BLaER1 (cell line): ENCODE results near the gene MCRS1.

Experiments
- H3K27ac ChIP-seq: shearing (Covaris generic); formaldehyde crosslinking; 2 replicates; pipeline ENCODE4 v1.8.1; 2022
- H3K27me3 ChIP-seq: shearing (Covaris generic); formaldehyde crosslinking; 2 replicates; pipeline ENCODE4 v1.8.1; 2022
- H3K36me3 ChIP-seq: shearing (Covaris generic); formaldehyde crosslinking; 2 replicates; pipeline ENCODE4 v1.8.1; 2022
- H3K4me1 ChIP-seq: shearing (Covaris generic); formaldehyde crosslinking; 2 replicates; pipeline ENCODE4 v1.8.1; 2022
- H3K4me2 ChIP-seq: shearing (Covaris generic); formaldehyde crosslinking; 2 replicates; pipeline ENCODE4 v1.8.1; 2022
- H3K4me3 ChIP-seq: shearing (Covaris generic); formaldehyde crosslinking; 2 replicates; pipeline ENCODE4 v1.8.1; 2022
- H3K9ac ChIP-seq: shearing (Covaris generic); formaldehyde crosslinking; 2 replicates; pipeline ENCODE4 v1.8.1; 2022
- H3K9me3 ChIP-seq: shearing (Covaris generic); formaldehyde crosslinking; 2 replicates; pipeline ENCODE4 v1.8.1; 2022
- H4K20me1 ChIP-seq: shearing (Covaris generic); formaldehyde crosslinking; 2 replicates; pipeline ENCODE4 v1.8.1; 2022
- Cebpa-rat ChIP-seq: shearing (Covaris generic); IDR thresholded peaks from 2 replicates; pipeline ENCODE4 v1.8.1; 2022

Gene MCRS1

GRCh38 chr12:49583366-49584094, 15.6 kb upstream of the MCRS1 start:
- H3K27ac ChIP-seq = no peak overlapping the region
- H3K36me3 ChIP-seq = peaks cover 38% of the 10 kb centered on the region
- no peaks in the 10 kb centered on the region for H3K27me3 ChIP-seq
- no peak for TF ChIP-seq Cebpa-rat
- H3K9ac ChIP-seq = 0 out of 2 replicates have a peak overlapping the region, but pooled peaks have one; percentile 64
- H3K4me2 ChIP-seq = peak overlapping the region; percentile 83
- no peaks in the 10 kb centered on the region for H3K9me3 ChIP-seq
- H3K4me3 ChIP-seq = no peak overlapping the region
- peaks cover 52% of the 10 kb centered on the region for H3K4me1 ChIP-seq
- peaks cover 32% of the 10 kb centered on the region for H4K20me1 ChIP-seq

- no peak for TF ChIP-seq Cebpa-rat
Measured at GRCh38 chr12:49582850-49583249, 14.9 kb upstream of the MCRS1 start.

GRCh38 chr12:49582201-49582600, 14.3 kb upstream of the MCRS1 start:
- H3K36me3 ChIP-seq = peaks cover 32% of the 10 kb centered on the region
- TF ChIP-seq Cebpa-rat = no peak
- no peak overlapping the region for H3K4me3 ChIP-seq

More at GRCh38 chr12:49582850-49583249, 14.9 kb upstream of the MCRS1 start:
- H3K27me3 ChIP-seq = no peaks in the 10 kb centered on the region
- peaks cover 47% of the 10 kb centered on the region for H3K4me1 ChIP-seq
- H3K4me2 ChIP-seq = no peak overlapping the region
- H3K9me3 ChIP-seq = no peaks in the 10 kb centered on the region
- no peak overlapping the region for H3K4me3 ChIP-seq
- no peak overlapping the region for H3K9ac ChIP-seq
- no peak overlapping the region for H3K27ac ChIP-seq
- peaks cover 32% of the 10 kb centered on the region for H3K36me3 ChIP-seq
- H4K20me1 ChIP-seq = peaks cover 39% of the 10 kb centered on the region

GRCh38 chr12:49580572-49581535, 12.9 kb upstream of the MCRS1 start:
- TF ChIP-seq Cebpa-rat = no peak
- Histone ChIP-seq H3K36me3 (peaks cover 32% of the 10 kb centered on the region), H3K4me3 (no peak overlapping the region), H3K9me3 (no peaks in the 10 kb centered on the region), H3K4me1 (peaks cover 47% of the 10 kb centered on the region), H3K4me2 (peak overlapping the region; percentile 43), H3K9ac (0 out of 2 replicates have a peak overlapping the region, but pooled peaks have one; percentile 30), H4K20me1 (peaks cover 52% of the 10 kb centered on the region), H3K27ac (no peak overlapping the region), H3K27me3 (no peaks in the 10 kb centered on the region)

More at GRCh38 chr12:49582201-49582600, 14.3 kb upstream of the MCRS1 start:
- H3K27me3 ChIP-seq = no peaks in the 10 kb centered on the region
- H3K4me1 ChIP-seq = peaks cover 47% of the 10 kb centered on the region
- H3K27ac ChIP-seq = no peak overlapping the region
- H3K4me2 ChIP-seq = peak overlapping the region; percentile 43
- no peaks in the 10 kb centered on the region for H3K9me3 ChIP-seq
- no peak overlapping the region for H3K9ac ChIP-seq
- H4K20me1 ChIP-seq = peaks cover 45% of the 10 kb centered on the region

GRCh38 chr12:49578471-49579112, 10.7 kb upstream of the MCRS1 start:
- no peak for TF ChIP-seq Cebpa-rat
- Histone ChIP-seq H3K27ac (no peak overlapping the region), H3K4me1 (peaks cover 26% of the 10 kb centered on the region), H3K4me3 (no peak overlapping the region), H3K9me3 (no peaks in the 10 kb centered on the region), H4K20me1 (peaks cover 52% of the 10 kb centered on the region), H3K9ac (no peak overlapping the region), H3K36me3 (peaks cover 41% of the 10 kb centered on the region), H3K27me3 (no peaks in the 10 kb centered on the region), H3K4me2 (no peak overlapping the region)

- no peak for TF ChIP-seq Cebpa-rat
- H3K9ac ChIP-seq = no peak overlapping the region
- no peak overlapping the region for H3K4me2 ChIP-seq
- H3K4me1 ChIP-seq = peaks cover 22% of the 10 kb centered on the region
- no peak overlapping the region for H3K27ac ChIP-seq
- peaks cover 46% of the 10 kb centered on the region for H3K36me3 ChIP-seq
- H3K27me3 ChIP-seq = no peaks in the 10 kb centered on the region
- H3K9me3 ChIP-seq = no peaks in the 10 kb centered on the region
- peaks cover 56% of the 10 kb centered on the region for H4K20me1 ChIP-seq
- no peak overlapping the region for H3K4me3 ChIP-seq
Measured at GRCh38 chr12:49577589-49578315, 9.8 kb upstream of the MCRS1 start.

GRCh38 chr12:49568442-49569162, 660 bp upstream of the MCRS1 start:
- H3K36me3 ChIP-seq = peaks cover 51% of the 10 kb centered on the region
- H3K27me3 ChIP-seq = no peaks in the 10 kb centered on the region
- H3K27ac ChIP-seq = peak overlapping the region; percentile 95
- no peaks in the 10 kb centered on the region for H3K9me3 ChIP-seq
- peak overlapping the region; percentile 87 for H3K4me3 ChIP-seq
- peaks cover 37% of the 10 kb centered on the region; the same call in 1 of the 2 replicates for H4K20me1 ChIP-seq
- no peak for TF ChIP-seq Cebpa-rat
- peaks cover 62% of the 10 kb centered on the region for H3K4me1 ChIP-seq
- H3K9ac ChIP-seq = peak overlapping the region; percentile 90
- H3K4me2 ChIP-seq = peak overlapping the region; percentile 99

- Histone ChIP-seq H3K4me1 (peaks cover 76% of the 10 kb centered on the region), H4K20me1 (peaks cover 28% of the 10 kb centered on the region; the same call in 1 of the 2 replicates), H3K27ac (peak overlapping the region; percentile 95), H3K36me3 (peaks cover 51% of the 10 kb centered on the region), H3K4me2 (peak overlapping the region; percentile 99), H3K9me3 (no peaks in the 10 kb centered on the region), H3K27me3 (no peaks in the 10 kb centered on the region), H3K4me3 (peak overlapping the region; percentile 87), H3K9ac (peak overlapping the region; percentile 90)
- no peak for TF ChIP-seq Cebpa-rat
Measured at GRCh38 chr12:49567302-49567610, 686 bp downstream of the MCRS1 start.
